ENCODE results near the gene SHISA4. TPM values are rescaled to one million over a fixed set of nuclear protein-coding genes. Genes with fewer than 3 reads are reported as not detected.
"Not testable (repeated sequence)": the region's sequence is repeated elsewhere in the genome, so short reads cannot be mapped to it uniquely, and the experiment has no call there.

SHISA4 gene
- total RNA-seq, 1 experiment from 2014 or later, result 7.6 TPM

DNA sequence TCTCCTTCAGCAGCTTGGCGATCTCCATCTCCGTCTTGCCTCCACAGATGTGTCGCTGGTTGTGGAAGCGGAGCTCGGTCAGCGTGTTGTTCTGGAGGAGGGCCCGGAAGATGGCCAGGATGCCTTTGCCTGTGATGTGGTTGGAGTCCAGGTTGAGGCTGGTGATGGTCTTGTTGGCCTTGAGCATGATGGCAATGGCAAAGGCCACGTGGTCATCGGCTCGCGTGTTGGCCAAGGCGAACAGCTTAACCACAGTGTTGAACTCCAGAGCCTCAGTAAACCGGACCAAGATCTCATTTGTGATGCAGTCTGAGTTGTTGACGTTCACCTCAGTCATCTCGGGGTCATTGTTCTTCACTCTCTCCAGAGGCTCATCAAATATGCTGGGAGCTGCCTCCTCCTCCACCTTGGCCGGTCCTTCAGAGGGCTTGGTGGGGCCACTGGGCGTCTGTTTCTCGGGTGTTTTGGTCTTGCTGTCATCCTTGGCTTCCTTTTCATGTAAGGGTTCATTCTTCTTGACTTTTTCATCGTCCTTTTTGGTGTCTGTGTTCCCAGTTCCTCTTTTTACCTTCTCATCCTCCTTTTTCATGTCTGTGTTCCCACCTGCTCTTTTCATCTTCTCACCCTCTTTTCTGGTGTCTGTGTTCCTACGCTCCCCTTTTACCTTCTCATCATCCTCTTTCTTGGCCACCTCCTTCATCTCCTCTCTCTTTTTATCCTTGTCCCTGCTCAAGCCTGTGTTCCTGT is 11.2 kb downstream of the SHISA4 start:
- no peak overlapping the region for H3K27ac Mint-ChIP-seq (ENCODE audit: low read depth, unreplicated experiment)
- peaks cover 5% of the 10 kb centered on the region for H3K4me1 Mint-ChIP-seq (ENCODE audit: insufficient read depth, unreplicated experiment)
- peaks cover 8% of the 10 kb centered on the region for H3K9me3 Mint-ChIP-seq (ENCODE audit: unreplicated experiment)
- peaks cover 13% of the 10 kb centered on the region for H3K27me3 Mint-ChIP-seq (ENCODE audit: insufficient read depth, unreplicated experiment)
- CTCF ChIA-PET, result interaction anchor here (0.6 to 22.4 kb wide), 7 partner anchors 13 to 102 kb away, joined by 3 to 882 read pairs (median 51); partner anchors contain the start of genes IPO9 and TIMM17A
- POLR2A ChIA-PET, result interaction anchor here (1.0 to 7.7 kb wide), 4 partner anchors 16 to 218 kb away, joined by 3 to 60 read pairs (median 4); partner anchors contain the start of gene TIMM17A
- intact Hi-C loops (cut with micrococcal nuclease), result no loop called here
- H3K4me3 Mint-ChIP-seq (ENCODE audit: unreplicated experiment), result no peak overlapping the region
- no peak for TF ChIP-seq CTCF (IDR thresholded peaks at IDR 0.05; ENCODE audit: unreplicated experiment)
- BruUV-seq (replicated peaks), result no TSS peak
- DNase-seq (ENCODE audit: unreplicated experiment), result no peak
- H3K36me3 Mint-ChIP-seq (ENCODE audit: insufficient read depth, unreplicated experiment), result no peaks in the 10 kb centered on the region

DNA sequence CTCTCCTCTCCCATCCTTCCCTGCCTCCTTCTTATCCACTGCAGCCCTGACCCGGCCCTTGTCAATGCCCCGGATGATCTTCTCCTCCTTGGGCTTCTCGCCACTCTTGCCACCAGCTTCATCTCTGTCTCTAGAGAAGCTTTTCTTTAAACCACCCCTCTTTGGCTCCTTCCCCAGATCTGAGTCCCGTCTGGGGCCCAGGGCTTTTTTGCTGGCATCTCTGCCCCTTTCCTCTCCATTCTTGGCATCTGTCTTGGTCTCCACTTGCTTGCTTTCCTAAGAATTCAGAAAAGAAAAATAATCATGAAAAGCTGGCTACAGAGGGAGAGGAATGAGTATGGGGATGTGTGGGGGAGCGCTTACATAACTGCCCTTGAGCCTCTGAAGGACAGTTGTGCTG is 11.8 kb downstream of the SHISA4 start:
- H3K4me3 Mint-ChIP-seq (ENCODE audit: unreplicated experiment), result no peak overlapping the region
- ChIA-PET POLR2A (interaction anchor here (0.8 to 1.0 kb wide), 2 partner anchors 17 to 82 kb away, joined by 3 to 5 read pairs; partner anchors contain the start of gene RNPEP), CTCF (interaction anchor here (1.0 to 22.4 kb wide), 5 partner anchors 8 to 101 kb away, joined by 3 to 882 read pairs (median 68); partner anchors contain the start of gene TIMM17A)
- intact Hi-C loops (cut with micrococcal nuclease), result no loop called here
- peaks cover 5% of the 10 kb centered on the region for H3K4me1 Mint-ChIP-seq (ENCODE audit: insufficient read depth, unreplicated experiment)
- no peaks in the 10 kb centered on the region for H3K36me3 Mint-ChIP-seq (ENCODE audit: insufficient read depth, unreplicated experiment)
- H3K27ac Mint-ChIP-seq (ENCODE audit: low read depth, unreplicated experiment), result no peak overlapping the region
- DNase-seq (ENCODE audit: unreplicated experiment), result no peak
- peaks cover 8% of the 10 kb centered on the region for H3K9me3 Mint-ChIP-seq (ENCODE audit: unreplicated experiment)
- BruUV-seq (replicated peaks), result no TSS peak
- peaks cover 13% of the 10 kb centered on the region for H3K27me3 Mint-ChIP-seq (ENCODE audit: insufficient read depth, unreplicated experiment)
- no peak for TF ChIP-seq CTCF (IDR thresholded peaks at IDR 0.05; ENCODE audit: unreplicated experiment)

GRCh38 chr1:201901036-201901435 is 12.3 kb downstream of the SHISA4 start:
- H3K27ac Mint-ChIP-seq (ENCODE audit: low read depth, unreplicated experiment); H3K9me3 Mint-ChIP-seq (ENCODE audit: unreplicated experiment); H3K4me3 Mint-ChIP-seq (ENCODE audit: unreplicated experiment); DNase-seq (ENCODE audit: unreplicated experiment); H3K4me1 Mint-ChIP-seq (ENCODE audit: insufficient read depth, unreplicated experiment); BruUV-seq (replicated peaks); intact Hi-C loops (cut with micrococcal nuclease); H3K36me3 Mint-ChIP-seq (ENCODE audit: insufficient read depth, unreplicated experiment): not testable (repeated sequence)
- ChIA-PET POLR2A (interaction anchor here (0.8 to 1.0 kb wide), 3 partner anchors 12 to 82 kb away, joined by 3 to 5 read pairs (median 4); partner anchors contain the start of genes RNPEP and SHISA4), CTCF (interaction anchor here (1.0 to 22.4 kb wide), 4 partner anchors 9 to 79 kb away, joined by 3 to 882 read pairs (median 66); partner anchors contain the start of gene TIMM17A)
- peaks cover 13% of the 10 kb centered on the region for H3K27me3 Mint-ChIP-seq (ENCODE audit: insufficient read depth, unreplicated experiment)

GRCh38 chr1:201902198-201902597 is 13.5 kb downstream of the SHISA4 start:
- BruUV-seq (replicated peaks), result no TSS peak
- Mint-ChIP-seq H3K4me3 (ENCODE audit: unreplicated experiment) (no peak overlapping the region), H3K27me3 (ENCODE audit: insufficient read depth, unreplicated experiment) (peaks cover 13% of the 10 kb centered on the region), H3K4me1 (ENCODE audit: insufficient read depth, unreplicated experiment) (no peaks in the 10 kb centered on the region), H3K27ac (ENCODE audit: low read depth, unreplicated experiment) (no peak overlapping the region), H3K36me3 (ENCODE audit: insufficient read depth, unreplicated experiment) (no peaks in the 10 kb centered on the region), H3K9me3 (ENCODE audit: unreplicated experiment) (peaks cover 8% of the 10 kb centered on the region)
- no peak for DNase-seq (ENCODE audit: unreplicated experiment)
- ChIA-PET CTCF (interaction anchor here (0.6 to 22.4 kb wide), 9 partner anchors 7 to 217 kb away, joined by 3 to 882 read pairs (median 3); partner anchors contain the start of gene TIMM17A), POLR2A (interaction anchor here (0.8 to 1.3 kb wide), 4 partner anchors 16 to 53 kb away, joined by 3 to 4 read pairs (median 4); partner anchors contain the start of gene TIMM17A)
- intact Hi-C loops (cut with micrococcal nuclease), result no loop called here
- TF ChIP-seq CTCF (IDR thresholded peaks at IDR 0.05; ENCODE audit: unreplicated experiment), result no peak

Data from MCF 10A (cell line).